Measurements from ENCODE around the gene ZFHX2. TPM values are rescaled to one million over a fixed set of nuclear protein-coding genes. Genes with fewer than 3 reads are reported as not detected.
A peak's percentile ranks its signal among the peaks of the same experiment; 100 is the strongest.

ZFHX2 gene
- total and polyA plus RNA-seq, 2 of the 13 experiments (the other 11 are each of a cell fraction or from before 2014, with no cell fraction given) = 0.17 to 0.44 TPM

DNA sequence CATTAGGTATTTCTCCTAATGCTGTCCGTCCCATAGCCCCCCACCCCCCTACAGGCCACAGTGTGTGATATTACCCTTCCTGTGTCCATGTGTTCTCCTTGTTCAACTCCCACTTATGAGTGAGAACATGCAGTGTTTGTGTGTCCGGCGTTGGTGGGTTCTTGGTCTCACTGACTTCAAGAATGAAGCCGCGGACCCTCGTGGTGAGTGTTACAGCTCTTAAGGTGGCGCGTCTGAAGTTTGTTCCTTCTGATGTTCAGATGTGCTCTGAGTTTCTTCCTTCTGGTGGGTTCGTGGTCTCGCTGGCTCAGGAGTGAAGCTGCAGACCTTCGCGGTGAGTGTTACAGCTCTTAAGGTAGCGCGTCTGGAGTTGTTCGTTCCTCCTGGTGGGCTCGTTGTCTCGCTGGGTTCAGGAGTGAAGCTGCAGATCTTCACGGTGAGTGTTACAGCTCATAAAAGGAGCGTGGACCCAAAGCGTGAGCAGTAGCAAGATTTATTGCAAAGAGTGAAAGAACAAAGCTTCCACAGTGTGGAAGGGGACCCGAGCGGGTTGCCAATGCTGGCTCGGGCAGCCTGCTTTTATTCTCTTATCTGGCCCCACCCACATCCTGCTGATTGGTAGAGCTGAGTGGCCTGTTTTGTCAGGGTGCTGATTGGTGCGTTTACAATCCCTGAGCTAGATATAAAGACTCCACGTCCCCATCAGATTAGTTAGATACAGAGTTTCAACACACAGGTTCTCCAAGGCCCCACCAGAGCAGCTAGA lies 32.4 kb upstream of the ZFHX2 start (continued):
- TF ChIP-seq, protein P1, sequence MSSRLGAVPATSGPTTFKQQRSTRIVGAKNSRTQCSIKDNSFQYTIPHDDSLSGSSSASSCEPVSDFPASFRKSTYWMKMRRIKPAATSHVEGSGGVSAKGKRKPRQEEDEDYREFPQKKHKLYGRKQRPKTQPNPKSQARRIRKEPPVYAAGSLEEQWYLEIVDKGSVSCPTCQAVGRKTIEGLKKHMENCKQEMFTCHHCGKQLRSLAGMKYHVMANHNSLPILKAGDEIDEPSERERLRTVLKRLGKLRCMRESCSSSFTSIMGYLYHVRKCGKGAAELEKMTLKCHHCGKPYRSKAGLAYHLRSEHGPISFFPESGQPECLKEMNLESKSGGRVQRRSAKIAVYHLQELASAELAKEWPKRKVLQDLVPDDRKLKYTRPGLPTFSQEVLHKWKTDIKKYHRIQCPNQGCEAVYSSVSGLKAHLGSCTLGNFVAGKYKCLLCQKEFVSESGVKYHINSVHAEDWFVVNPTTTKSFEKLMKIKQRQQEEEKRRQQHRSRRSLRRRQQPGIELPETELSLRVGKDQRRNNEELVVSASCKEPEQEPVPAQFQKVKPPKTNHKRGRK (CRISPR knock-in tag; IDR thresholded peaks at IDR 0.05) = peak; percentile 92
- TF ChIP-seq ZNF256 (CRISPR knock-in tag; conservative IDR thresholded peaks at IDR 0.05) (0 out of 2 replicates have a peak, but pooled peaks have one; percentile 24), ZFP37 (CRISPR knock-in tag; IDR thresholded peaks at IDR 0.05; ENCODE audit: borderline replicate concordance) (peak; percentile 97; the same call in 1 of the 2 replicates), FOXK1 (CRISPR knock-in tag; IDR thresholded peaks at IDR 0.05; ENCODE audit: borderline replicate concordance, low read depth) (peak; percentile 76), ZNF234 (CRISPR knock-in tag; conservative IDR thresholded peaks at IDR 0.05) (peak; percentile 96), ZNF776 (CRISPR knock-in tag; IDR thresholded peaks at IDR 0.05) (peak; percentile 90), NFYB (CRISPR knock-in tag; IDR thresholded peaks at IDR 0.05) (peak; percentile 89), ZC3H4 (CRISPR knock-in tag; IDR thresholded peaks at IDR 0.05; ENCODE audit: borderline replicate concordance) (peak; percentile 99), ZNF282 (IDR thresholded peaks at IDR 0.05; ENCODE audit: partially characterized antibody) (peak; percentile 88), ERF (CRISPR knock-in tag; IDR thresholded peaks at IDR 0.05) (peak; percentile 91), ZNF124 (CRISPR knock-in tag; IDR thresholded peaks at IDR 0.05) (peak; percentile 89; the same call in 1 of the 2 replicates), SNAPC2 (CRISPR knock-in tag; IDR thresholded peaks at IDR 0.05) (peak; percentile 29; the same call in 1 of the 2 replicates), SIX1 (CRISPR knock-in tag; IDR thresholded peaks at IDR 0.05; ENCODE audit: borderline replicate concordance) (0 out of 2 replicates have a peak, but pooled peaks have one; percentile 52), ZNF367 (CRISPR knock-in tag; IDR thresholded peaks at IDR 0.05; ENCODE audit: borderline replicate concordance) (peak; percentile 71; the same call in 1 of the 2 replicates), STAT5B (CRISPR knock-in tag; IDR thresholded peaks at IDR 0.05) (peak; percentile 98), NFIB (CRISPR knock-in tag; IDR thresholded peaks at IDR 0.05; ENCODE audit: borderline replicate concordance) (peak; percentile 97; the same call in 1 of the 2 replicates), ZNF530 (CRISPR knock-in tag; IDR thresholded peaks at IDR 0.05; ENCODE audit: low read depth) (peak; percentile 72; the same call in 1 of the 2 replicates), POGZ (CRISPR knock-in tag; IDR thresholded peaks at IDR 0.05) (peak; percentile 83), RCOR2 (CRISPR knock-in tag; IDR thresholded peaks at IDR 0.05) (peak; percentile 82), SIX4 (CRISPR knock-in tag; IDR thresholded peaks at IDR 0.05) (peak; percentile 63; the same call in 1 of the 2 replicates), RARA (CRISPR knock-in tag; IDR thresholded peaks at IDR 0.05) (peak; percentile 66)
- TF ChIP-seq, protein P2, sequence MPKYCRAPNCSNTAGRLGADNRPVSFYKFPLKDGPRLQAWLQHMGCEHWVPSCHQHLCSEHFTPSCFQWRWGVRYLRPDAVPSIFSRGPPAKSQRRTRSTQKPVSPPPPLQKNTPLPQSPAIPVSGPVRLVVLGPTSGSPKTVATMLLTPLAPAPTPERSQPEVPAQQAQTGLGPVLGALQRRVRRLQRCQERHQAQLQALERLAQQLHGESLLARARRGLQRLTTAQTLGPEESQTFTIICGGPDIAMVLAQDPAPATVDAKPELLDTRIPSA (CRISPR knock-in tag; IDR thresholded peaks at IDR 0.05; ENCODE audit: borderline replicate concordance) = peak; percentile 93; the same call in 1 of the 2 replicates
- TF ChIP-seq, protein P3, sequence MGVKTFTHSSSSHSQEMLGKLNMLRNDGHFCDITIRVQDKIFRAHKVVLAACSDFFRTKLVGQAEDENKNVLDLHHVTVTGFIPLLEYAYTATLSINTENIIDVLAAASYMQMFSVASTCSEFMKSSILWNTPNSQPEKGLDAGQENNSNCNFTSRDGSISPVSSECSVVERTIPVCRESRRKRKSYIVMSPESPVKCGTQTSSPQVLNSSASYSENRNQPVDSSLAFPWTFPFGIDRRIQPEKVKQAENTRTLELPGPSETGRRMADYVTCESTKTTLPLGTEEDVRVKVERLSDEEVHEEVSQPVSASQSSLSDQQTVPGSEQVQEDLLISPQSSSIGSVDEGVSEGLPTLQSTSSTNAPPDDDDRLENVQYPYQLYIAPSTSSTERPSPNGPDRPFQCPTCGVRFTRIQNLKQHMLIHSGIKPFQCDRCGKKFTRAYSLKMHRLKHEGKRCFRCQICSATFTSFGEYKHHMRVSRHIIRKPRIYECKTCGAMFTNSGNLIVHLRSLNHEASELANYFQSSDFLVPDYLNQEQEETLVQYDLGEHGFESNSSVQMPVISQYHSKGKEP (CRISPR knock-in tag; IDR thresholded peaks at IDR 0.05) = peak; percentile 98
- TF ChIP-seq, protein P4, sequence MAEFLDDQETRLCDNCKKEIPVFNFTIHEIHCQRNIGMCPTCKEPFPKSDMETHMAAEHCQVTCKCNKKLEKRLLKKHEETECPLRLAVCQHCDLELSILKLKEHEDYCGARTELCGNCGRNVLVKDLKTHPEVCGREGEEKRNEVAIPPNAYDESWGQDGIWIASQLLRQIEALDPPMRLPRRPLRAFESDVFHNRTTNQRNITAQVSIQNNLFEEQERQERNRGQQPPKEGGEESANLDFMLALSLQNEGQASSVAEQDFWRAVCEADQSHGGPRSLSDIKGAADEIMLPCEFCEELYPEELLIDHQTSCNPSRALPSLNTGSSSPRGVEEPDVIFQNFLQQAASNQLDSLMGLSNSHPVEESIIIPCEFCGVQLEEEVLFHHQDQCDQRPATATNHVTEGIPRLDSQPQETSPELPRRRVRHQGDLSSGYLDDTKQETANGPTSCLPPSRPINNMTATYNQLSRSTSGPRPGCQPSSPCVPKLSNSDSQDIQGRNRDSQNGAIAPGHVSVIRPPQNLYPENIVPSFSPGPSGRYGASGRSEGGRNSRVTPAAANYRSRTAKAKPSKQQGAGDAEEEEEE (CRISPR knock-in tag; IDR thresholded peaks at IDR 0.05; ENCODE audit: borderline replicate concordance) = peak; percentile 54; the same call in 1 of the 2 replicates

Measured in HepG2 (cell line).